Measurements from ENCODE around the gene ID1.
"Not testable (repeated sequence)": the region's sequence is repeated elsewhere in the genome, so short reads cannot be mapped to it uniquely, and the experiment has no call there.

Gene ID1

GRCh38 chr20:31570735-31571617, 34.1 kb upstream of the ID1 start:
- TF ChIP-seq, protein P1, sequence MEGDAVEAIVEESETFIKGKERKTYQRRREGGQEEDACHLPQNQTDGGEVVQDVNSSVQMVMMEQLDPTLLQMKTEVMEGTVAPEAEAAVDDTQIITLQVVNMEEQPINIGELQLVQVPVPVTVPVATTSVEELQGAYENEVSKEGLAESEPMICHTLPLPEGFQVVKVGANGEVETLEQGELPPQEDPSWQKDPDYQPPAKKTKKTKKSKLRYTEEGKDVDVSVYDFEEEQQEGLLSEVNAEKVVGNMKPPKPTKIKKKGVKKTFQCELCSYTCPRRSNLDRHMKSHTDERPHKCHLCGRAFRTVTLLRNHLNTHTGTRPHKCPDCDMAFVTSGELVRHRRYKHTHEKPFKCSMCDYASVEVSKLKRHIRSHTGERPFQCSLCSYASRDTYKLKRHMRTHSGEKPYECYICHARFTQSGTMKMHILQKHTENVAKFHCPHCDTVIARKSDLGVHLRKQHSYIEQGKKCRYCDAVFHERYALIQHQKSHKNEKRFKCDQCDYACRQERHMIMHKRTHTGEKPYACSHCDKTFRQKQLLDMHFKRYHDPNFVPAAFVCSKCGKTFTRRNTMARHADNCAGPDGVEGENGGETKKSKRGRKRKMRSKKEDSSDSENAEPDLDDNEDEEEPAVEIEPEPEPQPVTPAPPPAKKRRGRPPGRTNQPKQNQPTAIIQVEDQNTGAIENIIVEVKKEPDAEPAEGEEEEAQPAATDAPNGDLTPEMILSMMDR (IDR thresholded peaks at IDR 0.05; ENCODE audit: low read depth, low read length, missing control alignments): no peak
- in situ Hi-C loops (cut with HindIII; ENCODE audit: low pct_ligation_motif_present, low sequenced_read_pairs): no loop called here
- Histone ChIP-seq H3K27me3 (replicated peaks) (no peaks in the 10 kb centered on the region), H3K36me3 (replicated peaks) (peaks cover 9% of the 10 kb centered on the region), H3K4me3 (ENCODE audit: low read depth, low read length) (no peak overlapping the region), H3K27ac (no peak overlapping the region)
- DNase-seq: no peak

DNA sequence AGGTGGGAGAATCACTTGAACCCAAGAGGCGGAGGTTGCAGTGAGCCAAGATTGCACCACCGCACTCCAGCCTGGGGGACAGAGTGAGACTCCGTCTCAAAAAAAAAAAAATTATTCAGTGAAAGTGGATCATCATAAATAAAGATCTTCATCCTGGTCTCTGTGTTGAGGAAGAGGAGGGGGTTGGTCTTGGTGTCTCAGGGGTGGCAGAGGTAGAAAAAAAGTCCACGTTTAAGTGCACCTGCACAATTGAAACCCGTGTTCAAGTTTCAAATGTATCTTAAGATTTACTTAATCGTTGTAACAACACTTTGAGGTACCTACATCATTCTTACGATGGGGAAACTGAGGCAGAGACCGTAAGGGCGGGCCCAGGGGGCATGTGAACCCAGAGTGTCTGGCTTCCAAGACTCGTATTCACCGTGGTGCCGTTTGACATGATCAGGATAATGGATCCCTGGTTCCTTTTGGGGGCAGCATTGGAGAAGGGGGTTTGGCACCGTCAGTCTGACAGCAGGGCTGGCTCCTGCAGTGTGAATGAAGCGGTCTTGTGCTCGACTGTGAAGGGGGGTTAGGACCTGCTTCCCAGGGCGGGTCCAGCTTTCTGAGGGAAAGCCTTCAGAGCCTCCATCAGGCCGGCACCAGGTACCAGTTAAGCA, 32.9 kb upstream of the ID1 start:
- TF ChIP-seq, protein P1 (IDR thresholded peaks at IDR 0.05; ENCODE audit: low read depth, low read length, missing control alignments): no peak
- Histone ChIP-seq H3K27me3 (replicated peaks) (no peaks in the 10 kb centered on the region), H3K4me3 (ENCODE audit: low read depth, low read length) (peak overlapping the region; percentile 30), H3K27ac (peak overlapping the region; percentile 78), H3K36me3 (replicated peaks) (peaks cover 5% of the 10 kb centered on the region)
- in situ Hi-C loops (cut with HindIII; ENCODE audit: low pct_ligation_motif_present, low sequenced_read_pairs): no loop called here
- no peak for DNase-seq

- peak overlapping the region; percentile 53 for H3K4me3 ChIP-seq (ENCODE audit: low read depth, low read length)
- H3K36me3 ChIP-seq (replicated peaks): peaks cover 5% of the 10 kb centered on the region
- in situ Hi-C loops (cut with HindIII; ENCODE audit: low pct_ligation_motif_present, low sequenced_read_pairs): no loop called here
- H3K27ac ChIP-seq: peak overlapping the region; percentile 78
- no peaks in the 10 kb centered on the region for H3K27me3 ChIP-seq (replicated peaks)
- peak; percentile 97 for DNase-seq
- TF ChIP-seq, protein P1 (IDR thresholded peaks at IDR 0.05; ENCODE audit: low read depth, low read length, missing control alignments): no peak
Measured at GRCh38 chr20:31572701-31573554, 32.2 kb upstream of the ID1 start.

DNA sequence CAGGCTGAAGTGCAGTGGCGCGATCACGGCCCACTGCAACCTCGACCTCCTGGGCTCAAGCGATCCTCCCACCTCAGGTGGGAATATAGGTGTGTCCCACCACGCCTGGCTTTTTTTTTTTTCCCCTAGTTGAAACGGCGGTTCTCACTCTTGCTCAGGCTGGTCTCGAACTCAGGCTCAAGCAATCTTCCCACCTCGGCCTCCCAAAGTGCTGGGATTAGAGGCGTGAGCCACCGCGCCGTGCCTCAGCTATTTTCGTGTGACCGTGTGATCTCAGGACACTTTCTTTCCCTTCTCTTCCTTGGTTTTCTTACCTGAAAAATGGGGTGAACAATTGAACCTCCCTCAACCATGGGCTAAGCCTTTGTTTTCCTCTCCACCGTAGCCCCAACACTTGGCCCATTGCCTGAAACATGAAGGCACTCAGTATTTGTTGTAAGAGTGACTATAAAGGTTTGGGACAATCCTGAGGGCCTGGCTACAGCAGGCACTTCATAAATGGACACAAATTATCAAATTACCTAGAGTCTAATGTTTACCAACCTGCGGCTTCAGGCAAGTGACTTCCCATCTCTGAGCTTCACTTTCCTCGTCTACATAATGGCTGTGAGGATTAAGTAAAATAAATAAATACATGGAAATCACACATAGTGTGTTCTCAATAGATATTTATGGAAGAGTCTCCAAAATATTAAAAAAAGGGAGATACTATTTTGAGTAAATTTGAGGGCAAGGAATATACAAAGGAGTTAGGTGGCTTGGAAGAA, 31.4 kb upstream of the ID1 start:
- Histone ChIP-seq H3K27me3 (replicated peaks) (no peaks in the 10 kb centered on the region), H3K4me3 (ENCODE audit: low read depth, low read length) (peak overlapping the region; percentile 53), H3K27ac (peak overlapping the region; percentile 78), H3K36me3 (replicated peaks) (peaks cover 2% of the 10 kb centered on the region)
- in situ Hi-C loops (cut with HindIII; ENCODE audit: low pct_ligation_motif_present, low sequenced_read_pairs): no loop called here
- TF ChIP-seq, protein P1 (IDR thresholded peaks at IDR 0.05; ENCODE audit: low read depth, low read length, missing control alignments): no peak
- no peak for DNase-seq

DNA sequence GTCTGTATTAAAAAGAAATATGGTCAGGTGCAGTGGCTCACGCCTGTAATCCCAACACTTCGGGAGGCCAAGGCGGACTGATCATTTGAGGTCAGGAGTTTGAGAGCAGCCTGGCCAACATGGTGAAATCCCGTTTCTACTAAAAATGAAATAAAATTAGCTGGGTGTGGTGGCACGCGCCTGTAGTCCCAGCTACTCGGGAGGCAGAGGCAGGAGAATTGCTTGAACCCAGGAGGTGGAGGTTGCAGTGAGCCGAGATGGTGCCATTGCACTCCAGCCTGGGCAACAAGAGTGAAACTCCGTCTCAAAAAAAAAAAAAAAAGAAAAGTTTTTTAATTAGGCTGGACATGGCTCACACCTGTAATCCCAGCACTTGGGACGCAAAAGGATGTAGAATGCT, 30.1 kb upstream of the ID1 start:
- H3K27me3 ChIP-seq (replicated peaks); H3K36me3 ChIP-seq (replicated peaks); H3K4me3 ChIP-seq (ENCODE audit: low read depth, low read length); DNase-seq; H3K27ac ChIP-seq; in situ Hi-C loops (cut with HindIII; ENCODE audit: low pct_ligation_motif_present, low sequenced_read_pairs): not testable (repeated sequence)

Measured in brain microvascular endothelial cell (primary cell).